Measurements from ENCODE around the gene MID1.

Gene MID1

DNA sequence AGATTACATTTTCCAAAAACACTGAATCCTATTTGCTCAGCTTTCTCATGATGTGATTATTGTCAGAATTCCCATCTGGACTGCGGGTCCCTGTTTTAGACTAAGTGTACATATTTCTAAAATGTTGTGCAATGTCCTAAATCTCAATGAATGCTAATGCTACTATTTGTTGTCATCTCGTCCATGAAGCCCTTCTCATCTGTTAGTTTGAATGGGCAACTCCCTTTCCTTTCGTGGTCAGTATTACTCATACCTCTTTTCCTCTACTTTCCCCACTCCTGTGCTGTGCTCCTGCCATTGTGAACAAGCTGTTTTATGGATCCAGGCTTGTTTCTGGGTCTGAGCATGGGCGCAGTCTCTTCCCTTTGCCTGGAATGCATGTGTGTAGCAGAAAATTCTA is 91.0 kb downstream of the MID1 start:
- DNase-seq = no peak

GRCh38 chrX:10526451-10526850 is 93.9 kb downstream of the MID1 start:
- DNase-seq = no peak

DNA sequence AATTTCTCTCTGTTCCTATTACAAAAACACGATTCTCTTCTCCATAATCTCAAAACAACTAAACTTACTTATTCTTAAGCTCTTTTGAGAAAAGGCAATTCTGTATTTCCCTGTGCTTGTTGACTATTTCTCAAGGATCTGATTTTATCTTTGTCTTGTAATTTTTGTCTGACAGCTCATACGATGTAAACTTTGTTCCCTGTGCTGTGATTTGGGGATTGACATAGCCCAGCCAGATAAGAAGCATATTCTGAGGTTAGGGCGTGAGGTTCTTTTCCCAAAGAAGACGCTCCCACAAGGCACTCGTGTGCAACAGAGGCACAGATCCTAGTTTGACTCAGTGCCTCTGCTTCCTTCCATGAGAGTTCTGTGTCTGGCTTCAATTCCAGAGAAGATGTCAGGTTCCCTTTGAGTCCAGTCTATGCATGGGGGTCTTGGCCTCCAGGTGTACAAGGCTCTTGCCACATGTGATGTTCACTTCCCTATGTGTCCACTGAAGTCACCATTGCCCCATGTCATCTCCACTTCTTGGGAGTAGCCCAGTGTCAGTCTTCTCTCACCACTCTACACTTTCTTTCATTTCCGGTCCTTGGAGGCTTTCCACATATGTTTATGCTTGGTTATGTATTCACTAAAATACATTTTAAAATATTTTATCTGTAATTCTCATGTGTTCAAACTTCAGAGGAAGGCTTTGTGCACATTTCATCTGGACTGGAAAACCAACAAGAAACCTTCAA is 94.8 kb downstream of the MID1 start:
- no peak for DNase-seq

DNA sequence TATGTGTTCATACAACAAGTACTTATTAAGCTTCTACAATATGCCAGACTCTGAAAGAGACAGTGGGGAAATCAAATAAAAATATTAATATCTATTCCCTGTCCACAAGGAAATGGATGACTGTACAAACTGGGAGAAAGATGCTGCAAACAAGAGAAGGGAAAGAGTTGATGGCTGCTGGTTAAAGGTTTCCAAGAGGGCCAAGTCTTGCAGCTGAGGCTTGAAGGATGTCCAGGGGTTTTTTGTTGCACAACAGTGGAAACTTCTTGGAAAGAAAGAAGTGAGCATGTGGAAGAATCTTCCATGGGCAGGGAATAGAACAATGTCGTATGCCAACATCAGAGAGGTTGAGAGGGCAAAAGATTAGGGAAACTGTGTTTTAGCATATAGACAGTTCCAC is 95.8 kb downstream of the MID1 start:
- no peak for DNase-seq

DNA sequence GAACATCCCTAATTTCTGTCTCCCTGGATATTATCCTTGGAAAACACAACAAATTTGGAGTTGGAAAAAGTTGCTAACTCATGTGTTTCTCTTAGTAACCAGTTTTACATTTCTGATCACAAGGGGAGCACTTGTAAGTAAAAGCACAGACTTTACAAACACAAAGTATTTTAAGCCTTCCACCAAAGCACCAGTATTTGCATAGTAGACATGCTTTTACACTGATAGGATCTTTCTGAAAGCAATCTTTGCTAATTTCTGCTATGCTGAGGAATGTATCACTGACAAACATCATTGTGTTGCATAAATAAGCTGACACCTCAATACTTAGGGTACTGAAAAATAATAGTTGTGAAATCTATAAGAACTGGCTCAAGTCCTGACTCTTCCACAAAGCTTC is 100.6 kb downstream of the MID1 start:
- DNase-seq = no peak

DNA sequence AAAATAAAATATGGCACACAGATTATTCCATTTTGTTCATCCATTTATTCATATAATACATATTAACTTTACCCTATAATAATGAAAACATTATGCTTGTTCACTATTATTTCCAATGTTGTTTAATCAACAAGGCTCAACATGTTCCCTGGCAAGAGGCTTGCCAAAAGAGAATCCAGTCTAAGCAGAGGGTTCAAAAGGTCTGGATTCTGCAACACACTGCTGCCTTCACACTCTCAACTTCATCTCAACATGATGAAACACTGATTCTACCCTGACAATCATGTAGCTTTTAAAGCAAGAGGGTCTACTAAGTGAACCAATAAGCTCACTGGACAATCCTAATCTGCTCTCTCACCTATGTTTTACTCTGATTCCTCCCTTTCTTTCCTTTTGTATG is 101.1 kb downstream of the MID1 start:
- DNase-seq = no peak

DNA sequence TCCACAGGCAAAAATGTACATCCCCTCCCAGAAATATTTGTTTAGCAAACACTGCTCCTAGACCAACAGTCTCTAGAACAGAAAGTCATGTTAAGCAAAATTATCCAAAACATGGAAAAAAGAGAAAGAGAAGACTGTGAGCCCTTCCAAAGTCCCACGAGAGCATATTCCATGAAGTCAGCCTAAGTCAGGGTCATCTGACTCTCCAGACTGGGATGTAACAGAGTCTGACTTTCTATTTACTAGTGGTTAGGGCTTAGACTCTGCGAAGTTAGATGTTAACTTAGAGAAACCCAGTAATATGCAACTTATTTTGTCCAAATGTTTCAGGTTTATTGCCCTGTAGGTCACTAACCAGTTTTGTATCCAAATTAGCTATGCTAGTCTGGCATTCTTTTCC is 102.3 kb downstream of the MID1 start:
- no peak for DNase-seq

DNA sequence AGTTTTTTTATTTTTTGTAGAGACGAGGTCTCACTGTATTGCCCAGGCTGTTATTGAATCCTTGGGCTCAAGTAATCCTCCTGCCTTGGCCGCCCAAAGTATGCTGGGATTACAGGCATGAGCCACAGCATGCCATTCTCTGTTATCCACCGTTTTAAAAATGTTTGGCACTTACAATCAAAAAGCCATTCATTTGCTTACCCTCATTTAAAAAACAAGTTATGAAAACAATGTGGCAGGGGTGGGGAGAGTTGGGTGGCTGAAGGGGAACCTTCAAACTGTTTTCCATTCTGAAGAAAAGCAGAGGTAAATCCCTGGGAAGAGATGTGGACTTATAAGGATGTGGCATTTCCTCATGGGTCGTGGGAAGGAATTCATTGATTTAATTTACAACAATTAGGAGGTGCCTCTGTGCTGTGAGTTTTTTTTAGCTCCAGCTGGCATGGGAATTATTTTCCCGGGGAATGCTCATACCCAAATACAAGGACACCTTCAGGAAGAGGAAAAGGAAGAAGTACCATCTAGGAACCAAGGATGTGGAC is 103.5 kb downstream of the MID1 start:
- DNase-seq = no peak

- no peak for DNase-seq
These were observed 105.5 kb downstream of the MID1 start for GRCh38 chrX:10514891-10515290.

DNA sequence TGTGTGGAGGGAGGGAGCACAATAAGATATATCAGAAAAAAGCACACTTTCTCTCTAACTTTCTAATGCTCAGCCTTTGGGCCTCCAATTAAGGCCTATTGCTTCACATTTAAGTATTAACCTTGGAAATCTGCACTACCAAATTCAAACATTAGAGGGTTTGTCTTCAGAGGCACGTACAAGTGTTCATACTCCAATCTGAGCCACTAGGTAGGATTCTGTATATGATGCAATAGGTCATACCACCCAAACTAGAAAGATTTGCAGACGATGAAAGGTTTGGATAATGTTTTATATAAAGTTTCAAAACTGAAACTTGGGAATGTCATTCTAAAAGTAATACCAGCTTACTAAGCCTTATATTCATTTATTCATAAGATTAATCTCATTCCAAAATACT is 106.4 kb downstream of the MID1 start:
- no peak for DNase-seq

DNA sequence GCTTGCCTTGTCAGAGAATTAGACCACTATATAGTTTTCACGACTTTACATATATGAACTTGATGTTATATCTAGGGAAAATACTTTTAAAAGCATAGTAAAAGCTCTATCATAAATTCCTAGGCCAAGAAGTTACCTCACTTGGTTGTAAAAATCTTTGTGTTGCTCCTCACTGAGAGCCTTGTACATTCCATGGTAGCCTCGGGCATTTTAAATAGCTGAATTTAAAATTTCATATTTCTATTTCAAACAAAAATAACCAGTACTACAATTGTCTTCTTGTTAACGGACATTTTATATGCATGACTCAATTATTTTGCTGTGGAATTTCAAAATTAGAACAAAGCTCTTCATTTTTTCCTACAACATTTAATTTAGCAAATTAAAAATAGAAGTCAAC is 107.6 kb downstream of the MID1 start:
- no peak for DNase-seq

DNA sequence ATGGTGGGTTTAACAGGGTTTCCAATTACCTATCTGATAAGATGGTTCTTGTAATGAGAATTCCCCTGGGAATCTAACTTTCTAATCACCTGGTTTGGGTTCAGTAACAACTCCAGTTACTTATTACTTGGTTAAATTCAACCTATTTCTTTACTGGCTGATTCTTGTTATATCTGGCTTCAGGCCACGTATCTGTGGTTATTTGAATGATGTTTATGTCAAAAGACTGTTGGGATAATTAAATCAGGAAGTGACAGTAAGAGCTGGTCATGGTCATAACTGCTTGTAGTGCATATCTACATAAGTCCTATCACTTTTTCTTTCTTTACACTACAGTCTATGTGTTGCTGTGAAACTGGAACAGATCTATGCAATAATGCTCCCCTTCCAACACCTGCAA is 108.1 kb downstream of the MID1 start:
- DNase-seq = no peak

- no peak for DNase-seq
These were observed 111.0 kb downstream of the MID1 start for GRCh38 chrX:10509397-10509796.

GRCh38 chrX:10508891-10509290 is 111.5 kb downstream of the MID1 start:
- no peak for DNase-seq

GRCh38 chrX:10507876-10508275 is 112.5 kb downstream of the MID1 start:
- DNase-seq = no peak

DNA sequence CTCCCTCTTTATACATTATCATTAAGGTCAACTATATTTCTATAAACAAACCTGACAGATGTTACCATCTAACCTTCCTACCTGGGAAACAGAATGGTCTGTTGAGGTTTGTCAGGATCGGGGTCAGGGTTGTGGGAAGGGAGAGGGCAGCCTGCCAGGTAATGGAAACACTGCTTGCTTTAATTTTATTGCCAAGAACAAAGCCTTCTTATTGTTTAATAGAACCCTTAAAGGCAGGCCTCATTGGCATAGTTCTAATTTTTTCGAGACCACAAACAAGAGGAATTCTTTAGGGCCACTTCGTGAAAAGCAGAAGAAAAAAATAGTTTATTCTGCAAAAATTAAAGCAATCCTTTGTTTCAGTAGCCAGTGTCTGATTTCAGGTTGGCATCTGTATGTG is 113.2 kb downstream of the MID1 start:
- DNase-seq = no peak

GRCh38 chrX:10506781-10507180 is 113.6 kb downstream of the MID1 start:
- no peak for DNase-seq

DNA sequence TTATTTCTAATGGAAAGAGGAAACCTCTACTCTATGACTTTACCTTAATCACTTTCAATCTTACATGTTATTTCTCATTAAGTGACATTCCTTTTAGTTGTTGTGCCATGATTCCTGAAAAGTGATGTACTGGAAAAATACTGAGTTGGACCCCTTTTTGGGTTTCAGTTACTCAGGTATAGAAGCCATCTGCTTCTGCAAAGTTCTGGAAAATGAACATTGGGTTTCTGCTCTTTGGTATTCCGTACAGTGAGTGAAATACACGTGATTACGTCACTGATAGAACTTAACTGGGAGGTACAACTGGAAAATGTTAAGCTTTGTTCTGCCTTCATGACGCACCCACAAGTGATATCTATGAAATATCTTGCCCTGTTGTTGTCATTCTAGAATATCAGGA is 114.7 kb downstream of the MID1 start:
- DNase-seq = no peak

DNA sequence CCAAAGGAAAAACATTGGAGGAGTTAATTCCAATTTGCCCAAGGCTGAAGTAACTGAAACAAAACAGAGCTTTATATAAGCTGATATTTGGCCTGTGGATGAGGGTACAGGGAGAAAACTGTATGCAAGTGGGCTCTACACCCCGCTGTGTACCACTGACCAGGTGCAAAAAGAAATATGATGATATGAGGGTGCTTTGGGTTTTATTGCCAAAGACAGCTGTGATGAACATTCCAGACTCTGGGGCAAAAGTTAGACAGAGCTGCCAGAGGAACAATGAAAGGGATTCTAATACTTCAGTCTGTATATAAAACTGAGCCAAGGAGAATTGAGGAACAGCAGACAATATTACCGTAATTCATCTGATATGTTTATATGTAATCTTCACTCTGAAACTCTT is 117.4 kb downstream of the MID1 start:
- DNase-seq = no peak

DNA sequence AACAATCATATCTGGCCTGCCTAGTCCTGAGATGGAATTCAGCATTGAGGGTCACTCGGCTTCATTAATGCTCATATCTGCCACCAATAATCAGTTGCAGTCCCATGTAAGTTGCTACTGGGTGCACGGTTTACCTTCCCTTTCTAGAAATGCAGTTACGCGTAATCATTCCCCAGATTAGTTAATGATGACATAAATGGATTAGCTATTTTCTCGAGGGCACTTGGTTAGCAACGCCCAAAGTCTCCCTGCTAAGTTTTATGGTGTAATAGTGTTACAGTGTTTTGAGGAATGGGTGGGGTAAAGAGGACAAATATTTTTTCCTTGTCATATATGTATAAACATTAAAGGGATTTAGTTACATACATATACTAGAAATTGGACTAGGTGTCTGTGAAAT is 118.8 kb downstream of the MID1 start:
- DNase-seq = no peak

DNA sequence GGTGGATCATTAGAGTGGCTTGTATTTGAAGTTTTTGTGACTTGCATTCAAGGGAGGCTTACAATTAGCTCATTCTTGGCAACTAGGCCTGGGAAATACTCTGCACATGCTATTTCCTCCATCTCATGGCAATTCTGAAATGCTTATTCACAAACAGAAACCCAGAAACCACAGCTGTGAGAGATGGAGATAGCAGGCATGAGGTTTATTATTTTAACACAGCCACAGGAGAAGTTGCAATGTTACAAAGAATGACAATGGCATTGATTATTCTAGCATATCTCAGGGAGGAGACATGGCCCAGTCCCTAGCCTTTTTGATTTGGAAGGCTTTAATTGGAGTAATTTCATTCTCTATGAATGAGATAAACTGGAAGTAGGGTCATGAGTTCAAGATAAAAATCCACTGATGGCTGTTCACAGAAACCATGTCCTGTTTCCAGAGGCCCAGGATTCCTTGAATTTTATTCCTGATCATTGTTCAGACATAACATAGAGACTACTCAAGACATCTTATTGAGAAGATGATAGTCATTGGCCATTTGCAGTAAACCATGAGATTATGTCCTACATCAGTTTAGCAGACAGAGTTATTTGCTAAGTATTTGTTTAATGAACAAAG is 123.9 kb downstream of the MID1 start:
- DNase-seq = no peak

- DNase-seq = no peak
These were observed 124.7 kb downstream of the MID1 start for GRCh38 chrX:10495677-10496076.

DNA sequence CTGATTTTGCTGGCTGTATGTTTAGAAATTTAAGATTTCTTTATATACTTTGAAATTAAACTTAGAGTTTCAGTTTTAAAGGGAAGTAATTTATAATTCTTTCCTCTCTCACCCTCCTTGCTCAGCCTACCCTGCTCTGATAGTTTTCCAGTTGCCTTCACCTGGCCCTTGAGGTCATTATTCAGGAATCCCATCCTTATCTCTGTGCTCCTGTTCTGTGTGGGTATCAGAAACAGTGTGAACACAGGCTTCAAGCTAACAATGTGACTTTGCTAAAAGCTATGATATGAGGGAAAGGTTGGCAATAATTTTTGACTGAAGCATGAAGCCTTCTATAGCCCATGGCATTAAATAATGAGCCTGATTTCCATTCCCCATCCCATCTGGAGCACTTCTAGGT is 128.1 kb downstream of the MID1 start:
- DNase-seq = no peak

GRCh38 chrX:10486373-10486772 is 134.0 kb downstream of the MID1 start:
- no peak for DNase-seq

- no peak for DNase-seq
These were observed 135.1 kb downstream of the MID1 start for GRCh38 chrX:10485326-10485725.

Data from stimulated activated CD4-positive, alpha-beta T cell treated with anti-CD3 and anti-CD28 coated beads, Interleukin-2, amount 100 ng/mL, for 48 hours (primary cell).